Liver (tissue), 9 donors: ENCODE results near the gene HOXB3. TPM values are rescaled to one million over a fixed set of nuclear protein-coding genes. Genes with fewer than 3 reads are reported as not detected.

ENCODE experiments used
- DNase-seq: peaks from one replicate; pipeline ENCODE4 v3.0.0-alpha.2; 2017; ENCODE audit warnings: low spot score
- H3K27ac ChIP-seq, 2 donors: one replicate each; pipeline ENCODE4 v1.7.0; 2013; ENCODE audit warnings: inconsistent platforms in 2 of 2, low read length in 2 of 2, control low read depth in 1 of 2, low read depth in 1 of 2, mild to moderate bottlenecking in 1 of 2
- H3K27me3 ChIP-seq, 4 donors: one replicate each; pipeline versions ENCODE4 v1.6.1 to v1.7.0; 2013; ENCODE audit warnings: low read length in 3 of 4, inconsistent platforms in 1 of 4, mild to moderate bottlenecking in 1 of 4, moderate library complexity in 1 of 4; ENCODE audit not compliant: control insufficient read depth in 4 of 4, insufficient read depth in 4 of 4
- H3K36me3 ChIP-seq, 4 donors: one replicate each; pipeline versions ENCODE4 v1.6.1 to v1.7.0; 2013; ENCODE audit warnings: low read length in 3 of 4, mild to moderate bottlenecking in 3 of 4, low read depth in 1 of 4, moderate library complexity in 1 of 4; ENCODE audit not compliant: control insufficient read depth in 4 of 4, insufficient read depth in 3 of 4
- H3K4me1 ChIP-seq, 4 donors: one replicate each; pipeline versions ENCODE4 v1.6.1 to v1.7.0; 2013; ENCODE audit warnings: low read length in 3 of 4, mild to moderate bottlenecking in 3 of 4, moderate library complexity in 1 of 4; ENCODE audit not compliant: control insufficient read depth in 4 of 4, insufficient read depth in 4 of 4
- H3K4me3 ChIP-seq, 3 donors: one replicate each; pipeline versions ENCODE4 v1.6.1 to v1.7.0; 2013; ENCODE audit warnings: low read length in 3 of 3, control low read depth in 1 of 3, low read depth in 1 of 3, mild to moderate bottlenecking in 1 of 3
- H3K9ac ChIP-seq, 2 donors: one replicate each; pipeline ENCODE4 v1.7.0; 2013; ENCODE audit warnings: low read length in 2 of 2, mild to moderate bottlenecking in 2 of 2, moderate library complexity in 2 of 2, control low read depth in 1 of 2, low read depth in 1 of 2
- H3K9me3 ChIP-seq, 4 donors: one replicate each; pipeline versions ENCODE4 v1.6.1 to v1.7.0; 2013; ENCODE audit warnings: low read length in 3 of 4; ENCODE audit not compliant: control insufficient read depth in 4 of 4
- EGR1 ChIP-seq, 2 donors: IDR thresholded peaks; 2 replicates each; pipeline ENCODE4 v1.6.1; 2016 to 2018; ENCODE audit warnings: antibody characterized with exemption in 2 of 2, low read depth in 2 of 2
- FOXA2 ChIP-seq: IDR thresholded peaks from 2 replicates; pipeline ENCODE4 v1.6.1; 2016; ENCODE audit warnings: antibody characterized with exemption
- GABPA ChIP-seq, 2 donors: IDR thresholded peaks in 1 of 2; conservative IDR thresholded peaks in 1 of 2; 2 replicates each; pipeline ENCODE4 v1.6.1; 2016; ENCODE audit warnings: antibody characterized with exemption in 2 of 2, mild to moderate bottlenecking in 1 of 2, moderate library complexity in 1 of 2
- NR2F2 ChIP-seq: IDR thresholded peaks from 2 replicates; pipeline ENCODE4 v1.6.1; 2016; ENCODE audit warnings: antibody characterized with exemption
- RAD21 ChIP-seq, 2 donors: IDR thresholded peaks; 2 replicates each; pipeline ENCODE4 v1.6.1; 2016; ENCODE audit warnings: antibody characterized with exemption in 2 of 2, mild to moderate bottlenecking in 2 of 2
- TAF1 ChIP-seq: conservative IDR thresholded peaks from 2 replicates; pipeline ENCODE4 v1.6.1; 2016; ENCODE audit warnings: antibody characterized with exemption, mild to moderate bottlenecking
- YY1 ChIP-seq: IDR thresholded peaks from 2 replicates; pipeline ENCODE4 v1.6.1; 2016; ENCODE audit warnings: antibody characterized with exemption, mild to moderate bottlenecking
- WGBS: extraction: QIAGEN DNeasy Blood & Tissue Kit; methylation state at CpG from one replicate; pipeline ENCODE4 v1.1.7; 2013; 5-methylcytosine and 5-hydroxymethylcytosine counted together
- polyA plus RNA-seq, 2 donors: library from polyadenylated mRNA; stranded (reverse) in 1 of 2; unstranded in 1 of 2; fragments of 200-250 nt in 1 of 2; fragments of >200 nt in 1 of 2; fragmentation: Nextera tagmentation in 1 of 2; extraction: Ambion mirVana in 1 of 2; gene quantifications; one replicate each; pipeline versions ENCODE4 v1.2.1 to v1.2.3, GENCODE V29; 2013 to 2015
- total RNA-seq, 2 donors: library from RNA; depleted of rRNA; stranded (reverse); fragments of >200 nt; gene quantifications; one replicate each; pipeline ENCODE4 v1.2.3, GENCODE V29; 2014
- TF ChIP-seq, protein P1 (sequence below): IDR thresholded peaks from 2 replicates; pipeline ENCODE4 v1.6.1; 2016; ENCODE audit warnings: antibody characterized with exemption, mild to moderate bottlenecking
- TF ChIP-seq, protein P2 (sequence below): IDR thresholded peaks from 2 replicates; pipeline ENCODE4 v1.6.1; 2016; ENCODE audit warnings: antibody characterized with exemption
- TF ChIP-seq, protein P3 (sequence below): IDR thresholded peaks from 2 replicates; pipeline ENCODE4 v1.6.1; 2016; ENCODE audit warnings: antibody characterized with exemption
- TF ChIP-seq, protein P4 (sequence below): IDR thresholded peaks from 2 replicates; pipeline ENCODE4 v1.6.1; 2016; ENCODE audit warnings: antibody characterized with exemption
- donor health status: healthy.
- donor health status: healthy.
- donor health status: healthy.
- donor health status: healthy.
- donor health status: healthy.

The HOXB3 gene
- total and polyA plus RNA-seq, 4 donors = 0.75 to 2.2 (median 1.2) TPM

DNA sequence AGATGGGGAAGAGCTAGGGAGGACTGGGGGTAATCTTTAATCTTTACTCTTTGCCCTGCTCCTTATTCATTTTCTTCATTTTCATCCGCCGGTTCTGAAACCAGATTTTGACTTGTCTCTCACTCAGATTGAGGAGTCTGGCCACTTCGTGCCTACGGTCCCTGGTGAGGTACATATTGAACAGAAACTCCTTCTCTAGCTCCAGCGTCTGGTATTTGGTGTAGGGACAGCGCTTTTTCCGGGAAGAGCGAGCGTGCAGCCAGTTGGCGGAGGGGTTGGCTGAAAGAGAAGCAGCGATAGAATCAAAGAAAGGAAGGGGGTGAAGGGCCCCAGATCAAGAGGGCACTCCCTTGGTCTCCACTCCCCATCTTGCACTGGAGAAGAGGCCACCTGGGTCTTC lies 32.8 kb upstream of the HOXB3 start (continued):
- TF ChIP-seq, protein P1, sequence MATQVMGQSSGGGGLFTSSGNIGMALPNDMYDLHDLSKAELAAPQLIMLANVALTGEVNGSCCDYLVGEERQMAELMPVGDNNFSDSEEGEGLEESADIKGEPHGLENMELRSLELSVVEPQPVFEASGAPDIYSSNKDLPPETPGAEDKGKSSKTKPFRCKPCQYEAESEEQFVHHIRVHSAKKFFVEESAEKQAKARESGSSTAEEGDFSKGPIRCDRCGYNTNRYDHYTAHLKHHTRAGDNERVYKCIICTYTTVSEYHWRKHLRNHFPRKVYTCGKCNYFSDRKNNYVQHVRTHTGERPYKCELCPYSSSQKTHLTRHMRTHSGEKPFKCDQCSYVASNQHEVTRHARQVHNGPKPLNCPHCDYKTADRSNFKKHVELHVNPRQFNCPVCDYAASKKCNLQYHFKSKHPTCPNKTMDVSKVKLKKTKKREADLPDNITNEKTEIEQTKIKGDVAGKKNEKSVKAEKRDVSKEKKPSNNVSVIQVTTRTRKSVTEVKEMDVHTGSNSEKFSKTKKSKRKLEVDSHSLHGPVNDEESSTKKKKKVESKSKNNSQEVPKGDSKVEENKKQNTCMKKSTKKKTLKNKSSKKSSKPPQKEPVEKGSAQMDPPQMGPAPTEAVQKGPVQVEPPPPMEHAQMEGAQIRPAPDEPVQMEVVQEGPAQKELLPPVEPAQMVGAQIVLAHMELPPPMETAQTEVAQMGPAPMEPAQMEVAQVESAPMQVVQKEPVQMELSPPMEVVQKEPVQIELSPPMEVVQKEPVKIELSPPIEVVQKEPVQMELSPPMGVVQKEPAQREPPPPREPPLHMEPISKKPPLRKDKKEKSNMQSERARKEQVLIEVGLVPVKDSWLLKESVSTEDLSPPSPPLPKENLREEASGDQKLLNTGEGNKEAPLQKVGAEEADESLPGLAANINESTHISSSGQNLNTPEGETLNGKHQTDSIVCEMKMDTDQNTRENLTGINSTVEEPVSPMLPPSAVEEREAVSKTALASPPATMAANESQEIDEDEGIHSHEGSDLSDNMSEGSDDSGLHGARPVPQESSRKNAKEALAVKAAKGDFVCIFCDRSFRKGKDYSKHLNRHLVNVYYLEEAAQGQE = no peak
- TF ChIP-seq, protein P2, sequence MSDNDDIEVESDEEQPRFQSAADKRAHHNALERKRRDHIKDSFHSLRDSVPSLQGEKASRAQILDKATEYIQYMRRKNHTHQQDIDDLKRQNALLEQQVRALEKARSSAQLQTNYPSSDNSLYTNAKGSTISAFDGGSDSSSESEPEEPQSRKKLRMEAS = no peak
- TF ChIP-seq, protein P3, sequence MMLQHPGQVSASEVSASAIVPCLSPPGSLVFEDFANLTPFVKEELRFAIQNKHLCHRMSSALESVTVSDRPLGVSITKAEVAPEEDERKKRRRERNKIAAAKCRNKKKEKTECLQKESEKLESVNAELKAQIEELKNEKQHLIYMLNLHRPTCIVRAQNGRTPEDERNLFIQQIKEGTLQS = no peak
- TF ChIP-seq TAF1 (no peak), FOXA2 (no peak), RAD21 (IDR thresholded peaks at IDR 0.05) (no peak), NR2F2 (no peak), GABPA (IDR thresholded peaks at IDR 0.05 in 1 of 2, conservative IDR thresholded peaks at IDR 0.05 in 1 of 2) (no peak)

DNA sequence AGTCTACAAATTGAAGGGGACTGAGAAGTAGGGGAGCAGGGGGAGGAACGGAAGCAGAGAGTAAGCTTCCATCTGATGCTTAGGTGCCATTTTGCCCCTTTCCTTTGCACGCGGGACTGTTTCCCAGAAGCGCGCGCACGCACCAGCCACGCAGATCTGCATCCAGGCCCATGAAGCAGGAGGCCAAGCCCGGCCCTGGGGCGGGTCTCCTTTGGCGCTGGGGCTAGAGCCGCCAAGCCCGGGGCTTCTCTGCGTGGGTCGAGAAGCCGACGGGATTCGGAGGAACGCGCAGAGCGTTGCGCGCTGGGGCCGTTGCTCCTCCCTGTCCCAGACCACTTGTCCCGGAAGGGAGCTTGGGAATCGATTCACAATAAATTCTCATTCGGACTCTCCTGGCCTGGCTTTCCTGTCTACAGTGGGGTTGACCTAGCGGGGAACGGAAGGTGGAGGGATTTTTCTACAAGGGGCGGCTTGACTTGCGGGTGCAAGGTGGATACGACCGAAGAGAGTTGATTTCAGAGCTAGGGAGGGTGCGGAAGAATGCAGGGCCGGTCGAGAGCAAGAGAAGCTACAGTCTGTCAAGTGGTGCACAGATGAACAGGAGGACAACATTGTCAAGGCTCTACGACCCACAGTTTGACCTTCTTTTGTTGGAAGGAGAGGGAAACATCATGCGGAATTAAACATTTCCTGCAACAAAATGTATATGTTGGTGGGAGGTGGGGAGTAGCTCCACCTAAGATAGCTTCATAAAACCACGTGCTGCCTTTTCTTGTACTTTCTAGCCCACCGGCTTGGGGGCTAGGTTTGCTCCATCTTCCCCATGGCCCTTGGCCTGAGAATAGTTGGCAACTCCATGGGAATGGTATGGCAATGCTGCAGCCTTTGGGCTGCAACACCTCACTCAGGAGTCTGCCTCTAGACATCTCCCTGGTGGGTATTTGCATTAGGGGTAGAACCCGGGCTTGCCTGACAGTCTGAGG lies 31.7 kb upstream of the HOXB3 start:
- no peaks in the 10 kb centered on the region for H3K9me3 ChIP-seq
- 26% methylated on average over 41 of the region's 41 CpGs for WGBS
- H3K27me3 ChIP-seq = peaks cover 4 to 45% (median 34%) of the 10 kb centered on the region in 4 donors
- no peaks in the 10 kb centered on the region for H3K36me3 ChIP-seq
- H3K9ac ChIP-seq = no peak overlapping the region
- no peak for DNase-seq
- peaks cover 7 to 20% (median 13%) of the 10 kb centered on the region in 4 donors for H3K4me1 ChIP-seq
- TF ChIP-seq TAF1 (no peak), YY1 (no peak), EGR1 (IDR thresholded peaks at IDR 0.05; ENCODE audit: low read depth in 2 of 2) (no peak)
- TF ChIP-seq, protein P4, sequence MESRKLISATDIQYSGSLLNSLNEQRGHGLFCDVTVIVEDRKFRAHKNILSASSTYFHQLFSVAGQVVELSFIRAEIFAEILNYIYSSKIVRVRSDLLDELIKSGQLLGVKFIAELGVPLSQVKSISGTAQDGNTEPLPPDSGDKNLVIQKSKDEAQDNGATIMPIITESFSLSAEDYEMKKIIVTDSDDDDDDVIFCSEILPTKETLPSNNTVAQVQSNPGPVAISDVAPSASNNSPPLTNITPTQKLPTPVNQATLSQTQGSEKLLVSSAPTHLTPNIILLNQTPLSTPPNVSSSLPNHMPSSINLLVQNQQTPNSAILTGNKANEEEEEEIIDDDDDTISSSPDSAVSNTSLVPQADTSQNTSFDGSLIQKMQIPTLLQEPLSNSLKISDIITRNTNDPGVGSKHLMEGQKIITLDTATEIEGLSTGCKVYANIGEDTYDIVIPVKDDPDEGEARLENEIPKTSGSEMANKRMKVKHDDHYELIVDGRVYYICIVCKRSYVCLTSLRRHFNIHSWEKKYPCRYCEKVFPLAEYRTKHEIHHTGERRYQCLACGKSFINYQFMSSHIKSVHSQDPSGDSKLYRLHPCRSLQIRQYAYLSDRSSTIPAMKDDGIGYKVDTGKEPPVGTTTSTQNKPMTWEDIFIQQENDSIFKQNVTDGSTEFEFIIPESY = no peak
- TF ChIP-seq, protein P1 = no peak
- no peak overlapping the region for H3K4me3 ChIP-seq
- no peak overlapping the region for H3K27ac ChIP-seq
